ENCODE data around the gene ZXDC. TPM values are rescaled to one million over a fixed set of nuclear protein-coding genes. Genes with fewer than 3 reads are reported as not detected.

Gene ZXDC
- total RNA-seq, 4 donors from 2014 or later, result 40.5 to 97.5 (median 61.2) TPM

DNA sequence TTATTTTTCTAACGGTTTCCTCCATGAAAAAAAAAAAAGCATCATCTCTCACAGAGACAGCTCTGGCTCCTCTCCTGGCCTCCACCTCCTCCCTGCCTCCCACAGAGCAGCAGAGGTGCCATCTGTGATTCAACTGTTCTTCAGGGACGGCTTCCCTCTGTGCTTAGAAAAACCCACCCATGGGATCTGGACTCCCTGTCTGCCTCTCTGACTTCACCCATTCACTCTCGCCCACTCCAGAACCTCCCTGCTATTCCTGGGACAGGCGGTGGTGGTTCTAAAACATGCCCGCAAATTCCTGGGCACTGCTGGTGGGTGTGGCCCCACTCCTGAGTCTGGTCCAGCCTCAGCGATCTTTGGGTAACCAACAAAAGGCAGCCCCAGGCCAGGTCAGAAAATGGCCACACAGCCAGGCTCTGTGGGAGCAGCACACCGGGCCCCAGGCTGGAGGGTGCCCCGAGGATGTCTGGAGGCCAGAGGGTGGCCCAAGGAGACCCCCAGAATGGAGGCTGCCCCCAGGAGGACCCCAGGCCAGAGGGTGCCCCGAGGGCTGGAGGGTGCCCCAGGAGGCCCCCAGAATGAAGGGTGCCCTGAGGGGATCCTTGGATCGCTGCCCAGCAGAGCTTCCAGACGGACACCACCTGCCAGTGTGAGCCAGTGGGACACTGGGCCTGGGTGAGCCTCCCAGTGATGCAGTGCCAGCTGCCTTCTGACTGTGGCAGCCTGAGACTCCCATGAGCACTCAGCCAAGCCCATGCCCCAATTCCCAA lies 45.6 kb upstream of the ZXDC start:
- Histone ChIP-seq H3K4me1 (peaks cover 14% of the 10 kb centered on the region), H3K4me3 (no peak overlapping the region), H3K36me3 (no peaks in the 10 kb centered on the region), H3K27me3 (peaks cover 41% of the 10 kb centered on the region), H3K9me3 (no peaks in the 10 kb centered on the region), H3K27ac (no peak overlapping the region)
- DNase-seq (ENCODE audit: low spot score in 2 of 2), result no peak
- 52% methylated on average over 9 of the region's 11 CpGs for WGBS
- TF ChIP-seq, protein P1, sequence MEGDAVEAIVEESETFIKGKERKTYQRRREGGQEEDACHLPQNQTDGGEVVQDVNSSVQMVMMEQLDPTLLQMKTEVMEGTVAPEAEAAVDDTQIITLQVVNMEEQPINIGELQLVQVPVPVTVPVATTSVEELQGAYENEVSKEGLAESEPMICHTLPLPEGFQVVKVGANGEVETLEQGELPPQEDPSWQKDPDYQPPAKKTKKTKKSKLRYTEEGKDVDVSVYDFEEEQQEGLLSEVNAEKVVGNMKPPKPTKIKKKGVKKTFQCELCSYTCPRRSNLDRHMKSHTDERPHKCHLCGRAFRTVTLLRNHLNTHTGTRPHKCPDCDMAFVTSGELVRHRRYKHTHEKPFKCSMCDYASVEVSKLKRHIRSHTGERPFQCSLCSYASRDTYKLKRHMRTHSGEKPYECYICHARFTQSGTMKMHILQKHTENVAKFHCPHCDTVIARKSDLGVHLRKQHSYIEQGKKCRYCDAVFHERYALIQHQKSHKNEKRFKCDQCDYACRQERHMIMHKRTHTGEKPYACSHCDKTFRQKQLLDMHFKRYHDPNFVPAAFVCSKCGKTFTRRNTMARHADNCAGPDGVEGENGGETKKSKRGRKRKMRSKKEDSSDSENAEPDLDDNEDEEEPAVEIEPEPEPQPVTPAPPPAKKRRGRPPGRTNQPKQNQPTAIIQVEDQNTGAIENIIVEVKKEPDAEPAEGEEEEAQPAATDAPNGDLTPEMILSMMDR (IDR thresholded peaks at IDR 0.05), result no peak
- no peak for TF ChIP-seq POLR2AphosphoS5 (IDR thresholded peaks at IDR 0.05)

DNA sequence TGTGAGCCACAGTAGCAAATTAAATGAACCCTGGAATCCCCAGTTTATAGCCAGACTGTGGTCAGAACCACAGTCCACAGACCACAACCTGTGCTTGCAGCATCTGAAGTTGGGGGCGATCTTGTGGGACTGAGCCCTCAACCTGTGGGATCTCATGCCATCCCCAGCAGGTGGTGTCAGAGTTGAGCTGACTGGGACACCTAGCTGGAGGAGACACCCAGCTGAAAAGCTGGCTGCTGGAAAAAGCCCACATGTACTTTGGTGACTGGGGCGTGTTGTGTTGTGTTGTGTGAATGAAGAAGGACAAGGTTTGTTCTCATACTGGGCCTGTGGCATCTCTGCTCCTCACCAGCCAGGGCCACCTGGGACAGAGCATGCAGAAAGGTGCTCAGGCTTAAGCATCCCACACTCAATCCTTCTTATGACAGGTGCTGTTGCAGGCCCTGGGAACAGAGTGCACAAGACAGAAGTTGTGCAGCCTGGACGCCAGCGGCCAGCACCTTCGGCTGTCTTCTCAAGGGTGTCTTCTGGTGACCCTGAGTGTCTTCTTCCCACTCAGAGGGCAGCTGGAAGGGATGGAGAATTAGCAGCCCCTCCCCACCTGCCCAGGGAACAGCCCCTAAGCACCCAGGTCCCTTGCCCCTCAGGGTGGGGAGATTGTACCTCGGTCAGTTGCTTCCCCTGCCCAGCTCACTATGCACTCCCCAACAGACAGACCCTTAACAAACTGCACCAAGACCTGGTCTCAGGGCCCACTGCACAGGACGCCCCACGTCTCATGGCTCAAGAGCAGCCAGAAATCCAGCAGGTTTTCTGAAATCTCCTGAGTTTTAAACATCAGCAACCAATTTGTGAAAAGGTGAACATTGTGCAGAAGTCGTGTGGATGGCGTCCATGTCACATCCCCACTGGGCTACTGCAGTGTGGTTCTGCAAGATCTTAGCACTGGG lies 44.1 kb upstream of the ZXDC start:
- Histone ChIP-seq H3K27me3 (peaks cover 37% of the 10 kb centered on the region), H3K9me3 (no peaks in the 10 kb centered on the region), H3K4me3 (no peak overlapping the region), H3K36me3 (no peaks in the 10 kb centered on the region), H3K4me1 (peaks cover 14% of the 10 kb centered on the region), H3K27ac (no peak overlapping the region)
- WGBS, result 87% methylated on average over 9 of the region's 10 CpGs
- TF ChIP-seq POLR2A (IDR thresholded peaks at IDR 0.05), result no peak
- TF ChIP-seq, protein P1 (IDR thresholded peaks at IDR 0.05), result no peak
- DNase-seq (ENCODE audit: low spot score in 2 of 2), result no peak

DNA sequence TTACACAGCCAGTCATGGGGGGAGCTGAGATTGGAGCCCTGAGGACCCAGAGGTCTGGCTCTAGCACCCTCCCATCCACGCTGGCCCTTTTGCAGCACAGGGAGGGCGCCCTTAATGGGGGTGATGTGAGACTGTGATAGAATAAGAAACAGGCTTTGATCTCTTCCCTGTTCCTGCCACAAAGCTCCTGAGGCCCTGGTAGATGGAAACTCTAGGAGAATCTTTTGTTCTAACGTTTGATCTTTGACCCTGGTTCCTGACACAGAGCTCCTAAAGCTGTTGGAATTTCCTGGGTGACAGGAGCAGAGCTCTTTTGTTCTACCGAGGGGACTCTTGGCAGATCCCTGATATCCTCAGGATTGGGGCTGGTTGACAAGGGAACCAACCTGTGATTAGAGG lies 43.1 kb upstream of the ZXDC start:
- Histone ChIP-seq H3K4me3 (no peak overlapping the region), H3K9me3 (no peaks in the 10 kb centered on the region), H3K27me3 (peaks cover 26% of the 10 kb centered on the region), H3K27ac (no peak overlapping the region), H3K4me1 (peaks cover 4% of the 10 kb centered on the region), H3K36me3 (no peaks in the 10 kb centered on the region)
- TF ChIP-seq POLR2A (IDR thresholded peaks at IDR 0.05), result no peak
- TF ChIP-seq, protein P1 (IDR thresholded peaks at IDR 0.05), result no peak
- no peak for TF ChIP-seq EP300 (IDR thresholded peaks at IDR 0.05)
- no peak for DNase-seq (ENCODE audit: low spot score in 2 of 2)
- 71% methylated on average over 4 of the region's 4 CpGs for WGBS

DNA sequence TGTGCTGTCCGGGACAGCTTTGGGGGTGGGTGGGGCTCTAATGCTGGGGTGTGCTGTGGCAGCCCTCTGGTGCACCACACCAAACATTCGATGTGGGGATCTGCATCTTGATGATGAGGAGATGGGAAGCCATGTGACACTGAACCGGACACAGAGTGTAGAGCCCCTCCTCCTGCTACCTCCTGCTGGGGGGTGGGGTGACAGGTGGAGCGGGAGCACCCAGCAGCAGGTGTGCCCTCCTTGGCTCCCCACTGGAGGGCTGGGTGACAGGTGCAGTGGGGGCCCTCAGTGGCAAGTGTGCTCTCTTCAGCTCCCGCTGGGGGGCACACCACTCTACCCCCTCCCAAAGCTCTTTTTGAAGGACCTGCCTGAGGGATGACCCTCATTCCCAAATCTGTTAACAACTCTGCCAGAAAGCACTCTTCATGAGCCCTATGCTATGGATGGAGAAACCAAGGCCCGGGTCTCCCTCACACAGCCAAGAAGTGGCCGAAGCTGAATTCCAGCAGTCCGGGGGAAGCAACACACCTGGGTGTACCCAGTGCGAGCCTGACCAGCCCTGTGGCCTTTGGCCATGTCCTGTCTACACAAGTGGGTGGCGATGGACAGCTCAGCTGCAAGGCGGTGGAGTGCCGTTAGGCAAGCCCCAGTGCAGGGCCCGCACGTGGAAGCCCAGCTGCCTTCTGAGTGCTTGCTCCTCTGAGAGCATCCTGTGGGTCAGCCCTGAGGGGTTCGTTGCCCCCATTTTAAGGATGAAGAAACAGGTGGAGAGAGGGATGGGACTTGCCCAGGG lies 42.5 kb upstream of the ZXDC start:
- 44% methylated on average over 2 of the region's 15 CpGs for WGBS
- Histone ChIP-seq H3K36me3 (no peaks in the 10 kb centered on the region), H3K4me1 (no peaks in the 10 kb centered on the region), H3K27ac (no peak overlapping the region), H3K4me3 (no peak overlapping the region), H3K9me3 (no peaks in the 10 kb centered on the region), H3K27me3 (peaks cover 21% of the 10 kb centered on the region)
- DNase-seq (ENCODE audit: low spot score in 2 of 2), result no peak
- TF ChIP-seq POLR2AphosphoS5 (IDR thresholded peaks at IDR 0.05) (no peak), EP300 (IDR thresholded peaks at IDR 0.05) (no peak)

DNA sequence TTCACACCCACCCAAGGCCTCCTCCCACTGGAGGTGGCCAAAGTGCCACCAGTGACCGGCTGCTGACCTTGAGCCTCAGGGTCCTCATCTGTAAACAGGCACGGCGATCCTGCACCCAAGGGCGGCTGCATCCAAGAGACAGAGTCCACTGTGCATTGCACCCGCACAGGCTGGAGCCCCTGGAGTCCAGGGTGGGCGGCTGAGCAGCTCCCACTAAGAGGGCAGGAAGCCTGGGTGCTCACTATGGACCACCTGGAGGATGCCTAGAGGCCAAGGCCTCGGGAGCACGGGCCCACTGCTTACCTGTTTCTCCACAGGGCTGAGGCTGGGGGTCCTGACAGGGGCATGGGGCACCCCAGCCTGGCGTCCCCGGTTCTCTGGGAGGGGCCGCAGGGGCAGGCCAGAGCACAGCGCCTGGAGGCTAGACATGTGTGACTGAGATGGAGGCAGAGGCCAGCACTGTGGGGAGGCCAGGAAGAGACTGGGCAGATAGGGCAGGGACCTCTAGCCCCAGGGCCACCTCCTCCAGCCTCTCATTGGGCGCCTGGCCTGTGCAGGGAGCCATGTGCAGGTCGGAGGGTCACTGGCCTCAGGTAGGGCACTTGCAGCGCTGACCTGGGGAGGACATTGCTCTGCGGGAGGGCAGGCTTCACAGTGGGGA lies 41.7 kb upstream of the ZXDC start, which contains the start of gene UROC1:
TSS of gene UROC1 (minus strand) at position 483 of the 661 bp plus-strand sequence. CDS start at position 429, 54 bp downstream.
- DNase-seq (ENCODE audit: low spot score in 2 of 2), result no peak
- TF ChIP-seq EP300 (IDR thresholded peaks at IDR 0.05) (no peak), POLR2A (IDR thresholded peaks at IDR 0.05) (no peak), POLR2AphosphoS5 (IDR thresholded peaks at IDR 0.05) (no peak)
- TF ChIP-seq, protein P1 (IDR thresholded peaks at IDR 0.05), result no peak
- WGBS, result 87% methylated on average over 8 of the region's 16 CpGs
- Histone ChIP-seq H3K27ac (no peak within 1 kb of the TSS), H3K9me3 (no peaks in the 10 kb centered on the region), H3K27me3 (peaks cover 13% of the 10 kb centered on the region), H3K4me3 (no peak within 1 kb of the TSS), H3K36me3 (no peaks in the 10 kb centered on the region), H3K4me1 (no peaks in the 10 kb centered on the region)

All from suprapubic skin (tissue), 4 donors.